Loucy (cell line): ENCODE results near the gene CCDC83.

Experiments used
- H2AFZ ChIP-seq: fragments of 200-600 bp; sonication (generic); 2 replicates; pipeline ENCODE4 v1.6.0; 2016; ENCODE audit warnings: antibody characterized with exemption, mild to moderate bottlenecking, low read length, moderate library complexity
- H3F3A ChIP-seq: fragments of 200-600 bp; 2 replicates; pipeline ENCODE4 v1.6.0; 2016; ENCODE audit warnings: antibody characterized with exemption, low read depth, mild to moderate bottlenecking
- H3K27me3 ChIP-seq: fragments of 200-600 bp; sonication (generic); 2 replicates; pipeline ENCODE4 v1.6.1; 2014; ENCODE audit warnings: low read length, mild to moderate bottlenecking; ENCODE audit not compliant: insufficient read depth, poor library complexity, severe bottlenecking
- H3K36me3 ChIP-seq: fragments of 200-600 bp; sonication (generic); 2 replicates; pipeline ENCODE4 v1.6.1; 2016; ENCODE audit warnings: low read length; ENCODE audit not compliant: insufficient read depth
- H3K4me1 ChIP-seq: fragments of 200-600 bp; sonication (generic); 2 replicates; pipeline ENCODE4 v1.5.1; 2014; ENCODE audit warnings: low read length, mild to moderate bottlenecking; ENCODE audit not compliant: insufficient read depth, poor library complexity, severe bottlenecking
- H3K4me2 ChIP-seq: fragments of 200-600 bp; sonication (generic); 2 replicates; pipeline ENCODE4 v1.6.0; 2014; ENCODE audit warnings: antibody characterized with exemption, low read length, low read depth, mild to moderate bottlenecking; ENCODE audit not compliant: poor library complexity, severe bottlenecking
- H3K4me3 ChIP-seq: fragments of 200-600 bp; sonication (generic); 2 replicates; pipeline ENCODE4 v1.5.1; 2014; ENCODE audit warnings: low read length, mild to moderate bottlenecking, mixed read lengths; ENCODE audit not compliant: poor library complexity, severe bottlenecking
- H3K79me2 ChIP-seq: fragments of 200-600 bp; sonication (generic); 2 replicates; pipeline ENCODE4 v1.6.1; 2014; ENCODE audit warnings: low read length; ENCODE audit not compliant: insufficient read depth
- H3K9ac ChIP-seq: fragments of 200-600 bp; sonication (generic); 2 replicates; pipeline ENCODE4 v1.6.0; 2014; ENCODE audit warnings: mild to moderate bottlenecking, low read depth, low read length, moderate library complexity; ENCODE audit not compliant: poor library complexity, severe bottlenecking
- H3K9me2 ChIP-seq: fragments of 200-600 bp; sonication (generic); replicated peaks from 2 replicates; pipeline ENCODE4 v1.6.1; 2016; ENCODE audit warnings: low read depth, low read length, mixed read lengths
- H3K9me3 ChIP-seq: fragments of 200-600 bp; sonication (generic); 2 replicates; pipeline ENCODE4 v1.6.1; 2014; ENCODE audit warnings: mild to moderate bottlenecking, antibody characterized with exemption, low read length, low read depth; ENCODE audit not compliant: insufficient read depth
- H4K20me1 ChIP-seq: fragments of 200-600 bp; sonication (generic); 2 replicates; pipeline ENCODE4 v1.6.0; 2014; ENCODE audit warnings: antibody characterized with exemption, low read length, mild to moderate bottlenecking; ENCODE audit not compliant: insufficient read depth, poor library complexity, severe bottlenecking
- EZH2phosphoT487 ChIP-seq: fragments of 200-600 bp; IDR thresholded peaks from 2 replicates; pipeline ENCODE4 v1.6.1; 2018; ENCODE audit warnings: antibody characterized with exemption, mild to moderate bottlenecking, moderate library complexity, borderline replicate concordance
- TF ChIP-seq, protein P1 (sequence below): fragments of 200-600 bp; sonication (generic); conservative IDR thresholded peaks from 2 replicates; pipeline ENCODE4 v1.5.1; 2014; ENCODE audit warnings: mild to moderate bottlenecking, antibody characterized with exemption, low read length

Gene CCDC83

GRCh38 chr11:85903811-85904210, 48.6 kb downstream of the CCDC83 start:
- Histone ChIP-seq H3K9me2 (no peaks in the 10 kb centered on the region), H3F3A (0 out of 2 replicates have a peak, but pooled peaks cover under 1% of the 10 kb centered on the region), H3K79me2 (no peaks in the 10 kb centered on the region), H3K36me3 (no peaks in the 10 kb centered on the region), H3K4me3 (no peak overlapping the region), H4K20me1 (no peaks in the 10 kb centered on the region), H3K27me3 (no peaks in the 10 kb centered on the region), H2AFZ (no peak overlapping the region), H3K9ac (no peak overlapping the region), H3K4me1 (no peaks in the 10 kb centered on the region), H3K9me3 (no peaks in the 10 kb centered on the region), H3K4me2 (no peak overlapping the region)
- no peak for TF ChIP-seq EZH2phosphoT487
- TF ChIP-seq, protein P1, sequence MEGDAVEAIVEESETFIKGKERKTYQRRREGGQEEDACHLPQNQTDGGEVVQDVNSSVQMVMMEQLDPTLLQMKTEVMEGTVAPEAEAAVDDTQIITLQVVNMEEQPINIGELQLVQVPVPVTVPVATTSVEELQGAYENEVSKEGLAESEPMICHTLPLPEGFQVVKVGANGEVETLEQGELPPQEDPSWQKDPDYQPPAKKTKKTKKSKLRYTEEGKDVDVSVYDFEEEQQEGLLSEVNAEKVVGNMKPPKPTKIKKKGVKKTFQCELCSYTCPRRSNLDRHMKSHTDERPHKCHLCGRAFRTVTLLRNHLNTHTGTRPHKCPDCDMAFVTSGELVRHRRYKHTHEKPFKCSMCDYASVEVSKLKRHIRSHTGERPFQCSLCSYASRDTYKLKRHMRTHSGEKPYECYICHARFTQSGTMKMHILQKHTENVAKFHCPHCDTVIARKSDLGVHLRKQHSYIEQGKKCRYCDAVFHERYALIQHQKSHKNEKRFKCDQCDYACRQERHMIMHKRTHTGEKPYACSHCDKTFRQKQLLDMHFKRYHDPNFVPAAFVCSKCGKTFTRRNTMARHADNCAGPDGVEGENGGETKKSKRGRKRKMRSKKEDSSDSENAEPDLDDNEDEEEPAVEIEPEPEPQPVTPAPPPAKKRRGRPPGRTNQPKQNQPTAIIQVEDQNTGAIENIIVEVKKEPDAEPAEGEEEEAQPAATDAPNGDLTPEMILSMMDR: no peak

DNA sequence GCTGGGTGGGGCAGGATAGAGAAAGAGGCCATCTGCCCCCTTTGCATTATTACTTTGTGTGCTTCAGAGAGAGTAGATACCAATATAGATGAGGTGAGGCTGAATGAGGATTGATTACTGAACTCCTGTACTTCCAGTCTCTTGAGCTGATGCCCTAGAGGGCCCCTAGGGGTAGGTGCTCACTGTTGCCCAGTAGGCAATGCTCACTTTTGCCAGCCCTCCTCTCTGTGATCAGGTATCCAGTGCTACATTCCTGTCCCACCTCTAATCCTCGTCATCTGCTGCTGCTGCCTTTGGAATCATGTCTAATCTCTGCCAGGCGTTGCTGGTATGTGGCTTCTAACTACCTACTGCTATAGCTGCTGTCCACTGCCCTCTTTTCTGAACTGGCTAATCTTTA, 57.2 kb downstream of the CCDC83 start:
- Histone ChIP-seq H3K27me3 (no peaks in the 10 kb centered on the region), H3K79me2 (no peaks in the 10 kb centered on the region), H2AFZ (no peak overlapping the region), H3K36me3 (no peaks in the 10 kb centered on the region), H3K4me1 (peaks cover 5% of the 10 kb centered on the region), H3F3A (0 out of 2 replicates have a peak, but pooled peaks cover 2% of the 10 kb centered on the region), H3K4me3 (no peak overlapping the region), H3K9me2 (no peaks in the 10 kb centered on the region), H3K9ac (no peak overlapping the region), H3K9me3 (no peaks in the 10 kb centered on the region), H3K4me2 (no peak overlapping the region), H4K20me1 (no peaks in the 10 kb centered on the region)
- TF ChIP-seq EZH2phosphoT487: no peak
- TF ChIP-seq, protein P1: no peak

DNA sequence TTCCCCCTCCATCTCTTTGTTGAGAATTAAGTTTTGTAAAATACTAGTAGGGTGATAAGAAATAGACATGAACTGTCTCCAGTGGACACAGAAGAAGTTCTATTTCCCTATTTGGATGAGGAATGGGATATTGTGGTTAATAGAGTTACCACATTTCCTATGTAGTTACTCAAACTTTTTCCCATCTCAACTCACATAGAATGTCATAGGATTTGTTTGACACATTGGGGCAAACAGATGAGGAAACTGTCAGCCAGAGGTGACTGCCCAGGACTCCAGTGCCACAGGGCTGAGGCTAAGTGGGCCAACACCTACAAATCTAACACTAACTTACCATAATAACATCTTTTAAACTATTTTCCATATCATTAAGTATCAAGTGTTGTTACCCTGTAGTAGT, 58.3 kb downstream of the CCDC83 start:
- no peak overlapping the region for H2AFZ ChIP-seq
- H3K9me3 ChIP-seq: no peaks in the 10 kb centered on the region
- no peak overlapping the region for H3K4me3 ChIP-seq
- no peaks in the 10 kb centered on the region for H3K36me3 ChIP-seq
- H3F3A ChIP-seq: 0 out of 2 replicates have a peak, but pooled peaks cover 2% of the 10 kb centered on the region
- no peak overlapping the region for H3K4me2 ChIP-seq
- no peak overlapping the region for H3K9ac ChIP-seq
- no peaks in the 10 kb centered on the region for H4K20me1 ChIP-seq
- H3K9me2 ChIP-seq: no peaks in the 10 kb centered on the region
- TF ChIP-seq, protein P1: no peak
- TF ChIP-seq EZH2phosphoT487: no peak
- no peaks in the 10 kb centered on the region for H3K79me2 ChIP-seq
- peaks cover 5% of the 10 kb centered on the region for H3K4me1 ChIP-seq
- no peaks in the 10 kb centered on the region for H3K27me3 ChIP-seq
